ENCODE data around the gene PTOV1.

PTOV1 gene

GRCh38 chr19:49859682-49860335 is 8.8 kb downstream of the PTOV1 start:
- DNase-seq (ENCODE audit: low read depth) = no peak

- no peak for DNase-seq (ENCODE audit: low read depth)
Observed at GRCh38 chr19:49860336-49861102, 9.6 kb downstream of the PTOV1 start.

GRCh38 chr19:49861107-49861506 is 10.1 kb downstream of the PTOV1 start:
- no peak for DNase-seq (ENCODE audit: low read depth)

- DNase-seq (ENCODE audit: low read depth) = no peak
Observed at GRCh38 chr19:49861541-49862378, 10.8 kb downstream of the PTOV1 start.

GRCh38 chr19:49862391-49863253 is 11.7 kb downstream of the PTOV1 start:
- DNase-seq (ENCODE audit: low read depth) = no peak

GRCh38 chr19:49863254-49863934 is 12.4 kb downstream of the PTOV1 start:
- DNase-seq (ENCODE audit: low read depth) = no peak

- no peak for DNase-seq (ENCODE audit: low read depth)
Observed at GRCh38 chr19:49863935-49864320, 13.0 kb downstream of the PTOV1 start.

GRCh38 chr19:49864890-49865289 is 13.9 kb downstream of the PTOV1 start:
- DNase-seq (ENCODE audit: low read depth) = no peak

- DNase-seq (ENCODE audit: low read depth) = peak; percentile 79
Observed at GRCh38 chr19:49866933-49867782, 16.2 kb downstream of the PTOV1 start, which contains the start of gene PNKP. TSS of gene PNKP (minus strand) at chr19:49867576. CDS start at chr19:49867204, 372 bp downstream.

- no peak for DNase-seq (ENCODE audit: low read depth)
Observed at GRCh38 chr19:49869009-49869483, 18.1 kb downstream of the PTOV1 start.

GRCh38 chr19:49869484-49870308 is 18.7 kb downstream of the PTOV1 start:
- DNase-seq (ENCODE audit: low read depth) = peak; percentile 99

GRCh38 chr19:49870309-49870901 is 19.4 kb downstream of the PTOV1 start:
- DNase-seq (ENCODE audit: low read depth) = no peak

- DNase-seq (ENCODE audit: low read depth) = no peak
Observed at GRCh38 chr19:49871349-49871985, 20.5 kb downstream of the PTOV1 start.

GRCh38 chr19:49872245-49873128 is 21.5 kb downstream of the PTOV1 start:
- DNase-seq (ENCODE audit: low read depth) = no peak

- DNase-seq (ENCODE audit: low read depth) = no peak
Observed at GRCh38 chr19:49873129-49873521, 22.2 kb downstream of the PTOV1 start.

- DNase-seq (ENCODE audit: low read depth) = no peak
Observed at GRCh38 chr19:49873834-49874233, 22.9 kb downstream of the PTOV1 start.

- DNase-seq (ENCODE audit: low read depth) = no peak
Observed at GRCh38 chr19:49874503-49875157, 23.7 kb downstream of the PTOV1 start.

Data from HS-5 (cell line).